ENCODE measurements around the gene MTFR2. TPM values are rescaled to one million over a fixed set of nuclear protein-coding genes. Genes with fewer than 3 reads are reported as not detected.

Gene MTFR2
- total RNA-seq, 4 donors from 2014 or later = 0.63 to 4.2 (median 2.5) TPM; not detected in 1

DNA sequence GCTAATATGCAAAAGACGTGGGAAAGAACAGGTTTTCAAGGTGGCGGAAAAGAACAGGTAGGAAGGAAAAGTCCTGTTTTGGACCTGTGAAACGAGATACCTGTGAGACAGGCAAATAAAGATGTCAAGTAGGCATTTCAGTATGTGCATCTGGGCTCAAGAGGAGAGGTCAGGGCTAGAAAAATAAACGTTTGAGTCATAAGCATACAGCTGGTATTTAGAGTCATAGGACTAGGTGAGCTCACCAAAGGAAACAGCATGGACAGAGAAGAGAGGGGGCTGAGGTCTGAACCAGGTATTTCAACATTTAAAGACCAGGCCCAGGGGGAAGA, 14.9 kb downstream of the MTFR2 start:
- TF ChIP-seq CTCF (IDR thresholded peaks at IDR 0.05) = no peak
- ATAC-seq (ENCODE audit: low FRiP score) = no peak
- DNase-seq (ENCODE audit: low spot score) = no peak

DNA sequence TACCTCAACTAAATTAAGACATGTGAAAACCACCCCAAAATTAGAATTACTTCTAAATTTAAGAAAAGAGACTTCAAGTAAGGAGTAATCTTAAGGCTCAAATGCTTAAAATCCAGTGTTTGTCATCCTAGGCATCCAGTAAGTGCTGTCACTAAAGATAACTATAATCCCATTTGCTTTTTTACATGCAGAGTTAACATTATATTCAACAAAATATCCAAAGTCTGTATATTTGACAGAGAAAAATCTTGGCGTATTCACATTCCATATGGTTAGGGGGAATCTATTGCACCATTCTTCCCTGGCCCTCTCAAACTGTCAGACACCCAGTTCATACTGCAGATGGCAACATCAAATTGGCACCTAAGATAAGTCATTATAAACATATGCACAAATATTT, 17.4 kb downstream of the MTFR2 start:
- DNase-seq (ENCODE audit: low spot score) = no peak
- no peak for TF ChIP-seq CTCF (IDR thresholded peaks at IDR 0.05)
- ATAC-seq (ENCODE audit: low FRiP score) = no peak

- no peak for ATAC-seq (ENCODE audit: low FRiP score)
Measured at GRCh38 chr6:136230219-136230853, 19.8 kb downstream of the MTFR2 start.

DNA sequence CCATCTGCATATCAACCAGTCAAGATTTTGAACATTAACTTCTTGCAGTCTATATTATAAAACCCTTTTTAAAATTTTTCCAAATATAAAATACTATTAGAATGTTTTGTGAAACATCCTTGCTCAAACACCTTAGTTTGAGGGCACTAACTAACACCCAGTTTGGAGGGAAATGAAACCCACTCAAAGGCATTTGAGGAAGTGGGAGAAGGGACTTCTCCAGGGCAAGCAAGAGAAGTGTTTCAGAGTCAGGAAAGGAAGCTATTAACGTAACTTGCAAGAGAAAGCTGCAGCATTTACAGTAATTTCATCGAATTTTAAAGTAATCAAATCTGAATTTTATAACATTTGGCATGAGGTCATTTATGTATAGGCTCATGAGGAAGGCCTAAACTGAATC, 21.3 kb downstream of the MTFR2 start:
- TF ChIP-seq CTCF (IDR thresholded peaks at IDR 0.05) = no peak
- DNase-seq (ENCODE audit: low spot score) = no peak
- ATAC-seq (ENCODE audit: low FRiP score) = no peak

More at GRCh38 chr6:136230219-136230853, 19.8 kb downstream of the MTFR2 start:
- TF ChIP-seq CTCF (IDR thresholded peaks at IDR 0.05) = no peak
- no peak for DNase-seq (ENCODE audit: low spot score)

GRCh38 chr6:136226674-136227377, 23.3 kb downstream of the MTFR2 start:
- DNase-seq (ENCODE audit: low spot score) (no peak), ATAC-seq (ENCODE audit: low FRiP score) (peak; percentile 34)
- no peak for TF ChIP-seq CTCF (IDR thresholded peaks at IDR 0.05)

DNA sequence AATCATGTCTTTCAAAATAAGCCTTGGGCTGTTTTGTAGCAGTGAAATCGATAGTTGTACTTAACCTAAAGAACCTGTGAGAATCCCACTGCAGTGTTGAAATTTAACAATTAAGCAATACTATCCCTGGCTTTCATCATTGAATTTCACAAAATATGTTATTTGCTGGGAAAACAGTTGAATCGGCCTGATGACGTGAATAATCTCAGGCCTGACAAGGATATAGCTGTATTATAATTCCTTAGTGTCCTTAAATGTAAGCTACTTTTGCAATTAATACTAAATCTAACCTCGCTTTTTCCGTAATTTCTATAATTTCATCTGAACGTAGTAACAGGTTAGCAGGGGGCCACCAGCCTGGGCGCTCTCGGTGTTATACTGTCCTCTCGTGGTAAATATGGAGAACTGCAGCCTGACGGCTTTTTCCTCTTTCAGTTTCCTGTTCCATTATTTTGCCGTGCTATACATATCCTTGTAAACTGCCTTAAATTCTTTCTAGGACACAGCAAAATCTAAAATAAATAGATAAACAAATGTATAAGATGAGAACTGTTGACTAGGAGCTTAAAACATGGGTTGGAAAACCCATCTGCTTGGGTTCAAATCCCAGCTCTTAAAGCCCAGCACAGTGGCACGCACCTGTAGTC, 24.0 kb downstream of the MTFR2 start:
- peak in 2 of 3 donors; percentile 90 to 100 for TF ChIP-seq CTCF (IDR thresholded peaks at IDR 0.05)
- ATAC-seq (ENCODE audit: low FRiP score) (peak; percentile 92), DNase-seq (ENCODE audit: low spot score) (peak; percentile 44)
